Myocyte (in vitro differentiated cells): ENCODE measurements around the gene RAB26. TPM values are rescaled to one million over a fixed set of nuclear protein-coding genes. Genes with fewer than 3 reads are reported as not detected.

Experiments
- DNase-seq: peaks from one replicate; pipeline ENCODE4 v3.0.0-alpha.2; 2012; ENCODE audit warnings: low read depth
- total RNA-seq: library from RNA; depleted of rRNA; stranded (reverse); fragments of >200 nt; gene quantifications from 2 replicates; pipeline ENCODE4 v1.2.3, GENCODE V29; 2014

Gene RAB26
- total RNA-seq, 1 donor from 2014 or later = 0.91 TPM

- no peak for DNase-seq
These were observed 5.2 kb upstream of the RAB26 start for GRCh38 chr16:2142942-2143877.

- no peak for DNase-seq
These were observed 4.4 kb upstream of the RAB26 start for GRCh38 chr16:2143878-2144485.

- DNase-seq = no peak
These were observed 2.6 kb upstream of the RAB26 start for GRCh38 chr16:2145843-2146242.

- peak; percentile 53 for DNase-seq
These were observed 1.0 kb upstream of the RAB26 start for GRCh38 chr16:2147378-2147777.

- no peak for DNase-seq
These were observed 547 bp downstream of the RAB26 start for GRCh38 chr16:2148714-2149629.

- DNase-seq = no peak
These were observed 1.4 kb downstream of the RAB26 start for GRCh38 chr16:2149630-2150417.

GRCh38 chr16:2150418-2151187 is 2.2 kb downstream of the RAB26 start:
- DNase-seq = peak; percentile 75

GRCh38 chr16:2151188-2152091 is 3.0 kb downstream of the RAB26 start:
- no peak for DNase-seq

- no peak for DNase-seq
These were observed 4.5 kb downstream of the RAB26 start for GRCh38 chr16:2152695-2153506.

GRCh38 chr16:2154533-2155090 is 6.2 kb downstream of the RAB26 start:
- DNase-seq = no peak

GRCh38 chr16:2155091-2155950 is 6.9 kb downstream of the RAB26 start, which contains the start of gene TRAF7:
Gene TRAF7, plus strand, starts transcription at chr16:2155782. Its CDS starts 8,139 bp downstream, at chr16:2163921.
- peak; percentile 100 for DNase-seq

- peak; percentile 50 for DNase-seq
These were observed 7.8 kb downstream of the RAB26 start for GRCh38 chr16:2155977-2156848.

GRCh38 chr16:2156849-2157224 is 8.4 kb downstream of the RAB26 start:
- no peak for DNase-seq

- DNase-seq = peak; percentile 50
These were observed 9.2 kb downstream of the RAB26 start for GRCh38 chr16:2157480-2158261.

- DNase-seq = no peak
These were observed 9.8 kb downstream of the RAB26 start for GRCh38 chr16:2158262-2158638.
